Thyroid gland (tissue), 4 donors: Measurements from ENCODE around the gene MKNK2. TPM values are rescaled to one million over a fixed set of nuclear protein-coding genes. Genes with fewer than 3 reads are reported as not detected.
"Not testable (repeated sequence)": the region's sequence is repeated elsewhere in the genome, so short reads cannot be mapped to it uniquely, and the experiment has no call there.

Source experiments
- DNase-seq, 2 donors: peaks; one replicate each; pipeline ENCODE4 v3.0.0-alpha.2; 2019
- H3K27ac ChIP-seq, 3 donors: fragments of 200-600 bp; sonication (generic); 1 replicate in 2 of 3; 2 replicates in 1 of 3; pipeline ENCODE4 v1.5.1; 2016 to 2019; ENCODE audit warnings: mild to moderate bottlenecking in 1 of 3, moderate library complexity in 1 of 3
- H3K27me3 ChIP-seq: fragments of 200-600 bp; sonication (generic); one replicate; pipeline ENCODE4 v1.5.1; 2019
- H3K36me3 ChIP-seq, 2 donors: fragments of 200-600 bp; sonication (generic); one replicate each; pipeline ENCODE4 v1.5.1; 2016 to 2019
- H3K4me1 ChIP-seq, 2 donors: fragments of 200-600 bp; sonication (generic); one replicate each; pipeline ENCODE4 v1.5.1; 2017 to 2019
- H3K4me3 ChIP-seq, 3 donors: fragments of 200-600 bp; sonication (generic); replicated peaks in 1 of 3; 1 replicate in 2 of 3; 2 replicates in 1 of 3; pipeline ENCODE4 v1.5.1; 2016; ENCODE audit warnings: mild to moderate bottlenecking in 1 of 3
- H3K9me3 ChIP-seq: fragments of 200-600 bp; sonication (generic); one replicate; pipeline ENCODE4 v1.5.1; 2017
- CTCF ChIP-seq, 6 experiments: fragments of 200-600 bp in 3 of 6; fragments of 450-650 bp in 3 of 6; sonication (generic) in 3 of 6; IDR thresholded peaks; one replicate each; pipeline ENCODE4 v1.5.1; 2016 to 2019; ENCODE audit warnings: antibody characterized with exemption in 6 of 6, mild to moderate bottlenecking in 2 of 6, inconsistent platforms in 1 of 6, moderate library complexity in 1 of 6
- POLR2A ChIP-seq, 2 donors: fragments of 450-650 bp; IDR thresholded peaks; one replicate each; pipeline ENCODE4 v1.6.1; 2017; ENCODE audit warnings: antibody characterized with exemption in 2 of 2, mild to moderate bottlenecking in 2 of 2, moderate library complexity in 1 of 2
- WGBS, 2 donors: methylation state at CpG; one replicate each; pipeline ENCODE4 v1.1.5; 2017; 5-methylcytosine and 5-hydroxymethylcytosine counted together
- intact Hi-C: fragments of 100-400 bp; cut with DNase I; formaldehyde crosslinking; loops from one replicate; pipeline ENCODE4 v1.15.1; 2023
- total RNA-seq, 4 donors: library from RNA; depleted of rRNA; stranded (reverse); fragments of >200 nt; gene quantifications; one replicate each; pipeline ENCODE4 v1.2.3, GENCODE V29; 2016

Gene MKNK2
- total RNA-seq, 4 donors from 2014 or later = 106 to 161 (median 123) TPM

DNA sequence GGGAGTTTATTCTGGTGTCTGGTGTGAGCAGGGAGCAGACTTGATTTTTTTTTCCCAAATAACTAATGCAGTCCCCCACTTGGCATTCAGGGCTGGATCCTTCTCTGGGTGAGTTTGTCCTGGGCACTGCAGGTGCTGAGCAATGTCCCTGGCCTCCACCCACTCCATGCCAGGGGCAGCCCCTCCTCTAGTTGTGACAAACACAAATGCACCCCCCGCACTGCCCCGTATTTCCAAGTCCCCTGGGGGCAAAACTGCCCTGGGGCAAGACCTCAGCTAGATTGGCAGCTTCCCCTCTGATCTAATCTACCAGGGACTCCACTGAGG lies 38.6 kb upstream of the MKNK2 start:
- no peaks in the 10 kb centered on the region for H3K36me3 ChIP-seq
- H3K27me3 ChIP-seq = no peaks in the 10 kb centered on the region
- no peak overlapping the region for H3K27ac ChIP-seq
- no peak for DNase-seq
- H3K4me1 ChIP-seq = peaks cover 12 to 51% of the 10 kb centered on the region in 2 donors
- no peaks in the 10 kb centered on the region for H3K9me3 ChIP-seq
- intact Hi-C loops = no loop called here
- no peak overlapping the region for H3K4me3 ChIP-seq
- TF ChIP-seq CTCF (IDR thresholded peaks at IDR 0.05) (no peak), POLR2A (IDR thresholded peaks at IDR 0.05) (no peak)
- 79% methylated on average over 2 of the region's 2 CpGs; no CpG with 5 or more reads in 1 of the 2 donors for WGBS, 2 donors

DNA sequence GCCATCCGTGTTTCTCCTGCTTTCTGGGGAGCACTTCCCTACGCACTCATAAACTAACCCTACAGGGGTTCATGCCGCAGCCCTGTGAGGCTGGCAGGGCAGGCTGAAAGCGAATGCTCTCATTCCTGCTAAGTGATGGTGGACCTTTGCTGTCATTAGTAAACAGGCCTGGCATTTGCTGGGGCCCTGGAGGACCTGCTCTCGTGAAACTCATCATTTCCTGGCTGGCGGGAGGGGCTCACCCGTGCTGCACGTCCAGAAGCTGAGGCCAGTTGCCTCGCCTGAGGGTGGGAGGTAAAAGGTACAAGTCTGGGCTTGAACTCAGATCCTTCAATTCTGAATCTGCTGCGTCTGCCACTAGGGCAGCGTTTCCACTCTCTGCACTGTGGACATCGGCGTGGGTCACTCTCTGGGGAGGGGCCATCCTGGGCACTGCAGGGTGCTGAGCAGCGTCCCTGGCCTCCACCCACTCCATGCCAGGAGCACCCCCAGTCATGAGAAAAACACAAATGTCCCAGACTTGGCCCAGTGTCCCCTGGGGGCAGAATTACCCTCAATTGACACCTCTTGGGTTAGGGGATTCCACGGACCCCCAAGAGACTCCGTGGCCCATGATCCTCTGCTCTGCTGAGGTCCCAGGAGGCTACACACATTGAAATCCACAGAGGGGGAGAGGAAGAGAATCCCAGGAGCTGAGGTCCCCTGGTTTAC lies 38.1 kb upstream of the MKNK2 start:
- Histone ChIP-seq H3K9me3 (no peaks in the 10 kb centered on the region), H3K4me1 (peaks cover 9 to 51% of the 10 kb centered on the region in 2 donors), H3K36me3 (no peaks in the 10 kb centered on the region), H3K27me3 (no peaks in the 10 kb centered on the region), H3K27ac (no peak overlapping the region), H3K4me3 (no peak overlapping the region)
- 70 to 75% methylated on average over 9 to 16 of the region's 16 CpGs for WGBS, 2 donors
- TF ChIP-seq CTCF (IDR thresholded peaks at IDR 0.05) = no peak
- TF ChIP-seq POLR2A (IDR thresholded peaks at IDR 0.05) = no peak
- DNase-seq = no peak
- intact Hi-C loops = no loop called here

DNA sequence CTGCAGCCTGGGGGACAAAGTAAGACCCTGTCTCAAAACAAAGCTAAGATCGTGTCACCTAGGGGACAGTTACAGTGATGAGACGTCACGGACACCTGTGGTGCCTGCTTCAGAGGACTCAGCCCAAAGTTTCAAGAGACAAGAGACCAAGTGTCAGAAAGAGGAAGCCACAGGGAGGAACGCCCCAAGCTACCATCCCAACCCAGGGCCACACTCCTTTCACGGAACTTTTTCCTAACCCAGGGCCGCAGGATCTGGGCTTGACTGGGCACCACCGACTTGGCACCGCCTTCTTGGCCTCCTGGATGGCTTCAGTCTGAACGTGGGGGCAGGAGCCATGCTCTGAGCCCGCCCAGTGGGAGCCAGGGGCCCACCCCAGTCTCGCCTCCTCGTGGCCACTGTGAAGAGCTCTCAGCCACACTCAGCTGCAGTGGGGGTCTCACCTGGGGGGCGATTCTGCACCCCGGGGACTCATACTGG lies 36.6 kb upstream of the MKNK2 start:
- Histone ChIP-seq H3K4me1 (peaks cover 9 to 51% of the 10 kb centered on the region in 2 donors), H3K27ac (peak overlapping the region in 1 of 3 donors; percentile 30), H3K36me3 (no peaks in the 10 kb centered on the region), H3K4me3 (no peak overlapping the region), H3K27me3 (no peaks in the 10 kb centered on the region), H3K9me3 (no peaks in the 10 kb centered on the region)
- intact Hi-C loops = no loop called here
- 80 to 82% methylated on average over 3 to 10 of the region's 14 CpGs for WGBS, 2 donors
- TF ChIP-seq POLR2A (IDR thresholded peaks at IDR 0.05) (no peak), CTCF (IDR thresholded peaks at IDR 0.05) (no peak)
- no peak for DNase-seq

GRCh38 chr19:2086695-2087620 lies 35.9 kb upstream of the MKNK2 start:
- H3K36me3 ChIP-seq, H3K9me3 ChIP-seq, H3K27me3 ChIP-seq, H3K4me3 ChIP-seq, intact Hi-C loops: not testable (repeated sequence)
- peak overlapping the region in 2 of 3 donors; percentile 7 to 30 for H3K27ac ChIP-seq
- 79 to 86% methylated on average over 13 of the region's 13 CpGs for WGBS, 2 donors
- H3K4me1 ChIP-seq = peaks cover 9 to 51% of the 10 kb centered on the region in 2 donors
- DNase-seq = peak in 1 of 2 donors; percentile 18

DNA sequence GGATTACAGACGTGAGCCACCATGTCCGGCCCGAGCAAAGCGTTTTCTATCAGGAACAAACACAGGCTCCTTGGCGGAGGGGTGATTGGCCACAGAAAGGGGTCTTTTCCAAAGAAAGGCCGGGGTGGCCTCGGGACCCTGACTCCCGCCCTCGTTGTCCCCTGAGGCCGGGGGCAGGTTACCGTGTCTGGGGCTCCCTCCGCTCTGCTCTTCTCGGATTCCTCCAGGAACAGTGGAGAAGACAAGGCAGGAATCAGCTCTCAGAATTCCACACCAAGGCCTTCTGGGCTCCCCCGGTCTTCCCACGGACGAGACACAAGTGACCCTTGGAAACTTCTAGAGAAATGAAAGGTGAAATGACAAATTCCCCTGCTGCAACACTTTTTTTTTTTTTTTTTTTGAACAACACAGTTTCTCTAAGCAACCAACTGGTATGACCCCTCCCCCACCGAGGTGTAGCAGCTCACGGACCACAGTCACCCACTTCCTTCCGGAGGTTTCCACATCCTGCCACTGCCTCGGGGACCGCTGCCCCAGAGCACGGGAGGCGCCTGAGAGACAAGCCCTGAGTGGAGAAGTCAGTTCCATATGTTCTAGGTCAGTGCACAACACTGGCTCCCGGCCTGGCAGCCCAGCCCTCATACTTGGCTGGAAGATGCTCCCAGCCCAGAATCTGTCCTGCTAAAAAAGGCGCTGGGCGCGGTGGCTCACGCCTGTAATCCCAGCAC lies 34.1 kb upstream of the MKNK2 start:
- Histone ChIP-seq H3K27me3 (no peaks in the 10 kb centered on the region), H3K4me3 (no peak overlapping the region), H3K27ac (peak overlapping the region in 1 of 3 donors; percentile 6), H3K4me1 (peaks cover 0 to 34% of the 10 kb centered on the region in 2 donors), H3K36me3 (no peaks in the 10 kb centered on the region), H3K9me3 (no peaks in the 10 kb centered on the region)
- intact Hi-C loops = no loop called here
- DNase-seq = peak; percentile 46 to 58
- WGBS, 2 donors = 66 to 79% methylated on average over 23 to 28 of the region's 28 CpGs
- no peak for TF ChIP-seq CTCF (IDR thresholded peaks at IDR 0.05)
- TF ChIP-seq POLR2A (IDR thresholded peaks at IDR 0.05) = no peak
